Measurements from ENCODE around the gene UBE2G1.

- TF ChIP-seq CTCF (IDR thresholded peaks at IDR 0.05): no peak
- no peak for TF ChIP-seq POLR2A (IDR thresholded peaks at IDR 0.05)
Observed at GRCh38 chr17:4354862-4355514, 11.5 kb downstream of the UBE2G1 start.
